UCSD-AML1 (cell line): ENCODE measurements around the gene ZNF451.

Source experiments
- DNase-seq: peaks from one replicate; lab custom pipeline; 2025; ENCODE audit not compliant: unreplicated experiment; lab: John Stamatoyannopoulos, UW

The ZNF451 gene

DNA sequence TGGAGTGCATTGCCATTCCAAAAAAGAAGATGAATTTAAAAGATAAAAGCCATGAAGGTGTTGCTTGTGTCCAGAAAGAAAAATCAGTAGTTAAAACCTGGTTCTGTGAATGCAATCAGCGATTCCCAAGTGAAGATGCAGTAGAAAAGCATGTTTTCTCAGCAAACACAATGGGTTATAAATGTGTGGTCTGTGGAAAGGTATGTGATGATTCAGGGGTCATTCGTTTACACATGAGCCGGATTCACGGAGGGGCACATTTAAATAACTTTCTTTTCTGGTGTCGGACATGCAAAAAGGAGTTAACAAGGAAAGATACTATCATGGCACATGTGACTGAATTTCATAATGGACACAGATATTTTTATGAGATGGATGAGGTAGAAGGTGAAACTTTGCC, 57.4 kb downstream of the ZNF451 start:
- no peak for DNase-seq

GRCh38 chr6:57147955-57148858, 58.2 kb downstream of the ZNF451 start:
- no peak for DNase-seq

DNA sequence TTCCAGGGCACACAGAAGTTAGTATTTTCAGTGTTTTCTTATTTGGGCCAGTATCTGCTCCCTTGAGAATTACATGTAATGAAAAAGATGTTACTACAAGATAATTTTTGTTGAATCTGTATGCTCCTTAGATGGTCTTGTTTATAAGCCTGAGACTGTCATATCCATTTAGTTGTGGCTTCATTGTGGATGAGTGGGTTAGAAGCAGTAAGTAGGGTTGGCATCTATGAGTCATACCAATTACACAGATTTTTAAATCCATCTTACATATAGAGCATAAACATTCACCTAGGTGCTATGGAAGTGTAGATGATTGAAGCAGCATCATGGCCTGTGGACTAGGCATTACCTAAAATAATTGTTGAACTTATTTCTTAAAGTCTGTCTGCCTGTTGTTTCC, 68.7 kb downstream of the ZNF451 start:
- no peak for DNase-seq

- DNase-seq, result no peak
Observed at GRCh38 chr6:57159127-57159526, 69.1 kb downstream of the ZNF451 start.

DNA sequence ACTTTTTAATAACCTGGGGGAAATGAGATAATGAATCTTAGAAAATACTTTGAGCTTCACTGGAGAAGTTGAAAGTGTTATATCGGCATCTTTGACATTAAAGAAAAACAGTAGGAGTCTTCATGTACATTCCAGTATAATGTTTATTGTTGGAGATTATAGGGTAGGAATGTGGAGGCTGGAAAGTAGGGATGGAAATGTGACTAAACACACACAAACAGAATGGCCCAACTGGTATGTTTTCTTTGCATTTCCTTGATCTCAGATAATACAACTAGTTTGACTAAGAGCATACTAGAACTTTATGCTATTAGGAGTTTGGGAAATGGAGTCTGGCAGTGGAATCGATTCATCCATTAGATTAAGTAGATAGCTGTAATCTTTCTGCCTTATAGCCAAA, 72.0 kb downstream of the ZNF451 start:
- DNase-seq, result no peak

DNA sequence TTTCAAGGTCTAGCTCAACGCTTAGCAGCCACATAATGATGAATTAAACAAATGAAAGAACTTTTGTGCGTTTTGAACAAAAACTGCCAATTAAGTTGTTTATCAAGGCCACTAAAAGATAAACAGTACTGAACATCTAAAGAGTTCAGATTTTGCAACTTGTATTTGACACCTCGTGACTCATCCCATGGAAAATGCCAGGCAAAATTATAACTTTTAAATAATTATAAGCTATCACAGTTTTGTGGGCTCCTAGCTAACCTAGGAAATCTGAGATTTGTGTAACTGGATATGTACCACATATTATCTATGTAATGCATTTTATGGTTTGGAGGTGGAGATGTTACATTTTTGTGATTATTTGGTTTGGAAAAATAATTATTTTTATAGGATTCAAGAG, 72.5 kb downstream of the ZNF451 start:
- DNase-seq, result no peak

- DNase-seq, result no peak
Observed at GRCh38 chr6:57163956-57164355, 74.0 kb downstream of the ZNF451 start.

- DNase-seq, result no peak
Observed at GRCh38 chr6:57165080-57165479, 75.1 kb downstream of the ZNF451 start.

DNA sequence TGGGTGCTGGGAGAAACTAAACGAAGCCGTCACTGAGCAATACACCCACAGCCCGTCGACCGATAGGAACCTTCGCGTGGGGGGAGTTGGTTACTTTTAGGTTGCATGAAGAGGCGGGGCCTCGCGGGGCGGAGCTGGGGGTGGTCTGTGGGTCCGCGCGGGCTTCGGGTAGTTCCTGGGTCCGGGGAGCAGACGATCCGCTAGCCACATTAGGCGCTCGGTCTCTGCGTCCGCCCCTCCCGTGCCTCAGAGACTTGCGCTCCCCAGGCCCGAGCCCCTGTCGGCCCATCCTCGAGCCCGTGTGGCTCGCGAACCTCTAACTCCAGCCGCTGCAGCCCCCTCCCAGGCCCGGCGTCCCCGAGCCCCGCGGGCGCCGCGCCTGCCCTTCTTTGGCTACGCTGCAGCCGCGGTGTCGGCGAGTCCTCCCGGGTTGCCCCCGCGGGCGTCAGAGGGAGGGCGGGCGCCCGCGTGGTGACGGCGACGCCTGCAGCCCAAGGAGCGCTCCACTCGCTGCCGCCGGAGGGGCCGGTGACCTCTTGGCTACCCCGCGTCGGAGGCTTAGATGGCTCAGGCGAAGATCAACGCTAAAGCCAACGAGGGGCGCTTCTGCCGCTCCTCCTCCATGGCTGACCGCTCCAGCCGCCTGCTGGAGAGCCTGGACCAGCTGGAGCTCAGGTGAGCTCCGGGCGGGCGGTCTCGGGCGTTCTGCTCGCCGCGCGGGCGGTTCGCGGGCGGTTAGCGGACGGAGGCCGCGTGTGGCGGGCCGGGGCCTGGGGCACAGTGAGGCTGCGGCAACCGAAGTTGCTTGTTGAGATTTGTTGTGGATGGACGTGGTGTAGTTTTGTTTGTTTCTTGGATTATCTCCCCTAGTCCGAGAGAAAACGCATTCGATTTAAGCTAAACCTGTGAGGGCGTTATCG, 82.4 kb downstream of the ZNF451 start, which contains the start of gene BAG2:
Gene BAG2, plus strand, starts transcription at position 191 of the 920 bp plus-strand sequence. Its CDS starts 372 bp downstream, at position 563.
- peak; percentile 92 for DNase-seq

GRCh38 chr6:57173056-57173885, 83.3 kb downstream of the ZNF451 start:
- DNase-seq, result peak; percentile 27

DNA sequence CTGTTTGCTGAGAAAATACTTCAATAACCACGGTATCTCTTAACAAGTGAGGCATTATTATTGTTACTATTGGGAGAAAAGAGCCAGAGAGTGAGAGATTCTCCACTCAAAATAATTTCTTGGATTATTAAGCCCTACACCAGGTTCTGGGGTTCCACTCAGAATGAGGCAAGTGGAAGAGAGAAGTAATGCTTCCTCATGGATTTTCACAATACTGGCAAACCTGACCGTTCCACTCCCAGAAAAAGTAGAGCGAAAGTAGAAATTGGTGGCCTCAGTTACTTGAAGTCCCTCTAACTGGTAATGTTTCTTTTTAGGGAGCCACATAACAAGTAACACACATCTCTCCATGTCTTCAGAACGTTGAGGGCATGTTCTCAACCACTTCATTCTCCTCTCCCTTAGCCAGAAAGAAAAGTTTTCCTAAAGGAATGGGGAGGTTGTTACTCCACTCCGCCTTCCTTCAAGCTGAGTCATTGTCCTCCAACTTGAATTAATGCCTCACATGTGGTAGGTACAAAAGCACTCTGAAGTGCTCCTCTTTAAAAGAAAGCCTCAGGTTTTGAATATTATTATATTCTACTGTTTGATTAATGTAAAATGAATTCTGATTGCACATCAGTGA, 84.0 kb downstream of the ZNF451 start:
- DNase-seq, result no peak

DNA sequence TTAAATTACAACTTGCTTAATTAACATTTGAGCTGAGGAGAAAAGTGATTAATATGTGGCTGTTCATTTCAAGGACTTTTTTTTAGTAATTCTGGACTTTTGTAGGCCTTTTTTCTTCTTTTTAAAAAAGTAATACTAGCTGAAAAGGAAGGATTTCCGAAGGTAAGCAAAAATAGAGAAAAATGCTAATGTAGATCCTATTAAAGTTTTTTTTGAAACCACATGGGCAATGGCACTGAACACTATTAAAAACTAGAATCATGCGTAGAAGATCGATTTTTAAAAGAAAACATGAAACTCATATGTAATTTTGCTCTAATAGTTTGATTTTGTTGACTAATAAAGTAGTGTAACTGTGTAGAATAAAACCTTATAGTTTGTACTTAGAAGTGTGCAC, 84.5 kb downstream of the ZNF451 start:
- DNase-seq, result no peak

DNA sequence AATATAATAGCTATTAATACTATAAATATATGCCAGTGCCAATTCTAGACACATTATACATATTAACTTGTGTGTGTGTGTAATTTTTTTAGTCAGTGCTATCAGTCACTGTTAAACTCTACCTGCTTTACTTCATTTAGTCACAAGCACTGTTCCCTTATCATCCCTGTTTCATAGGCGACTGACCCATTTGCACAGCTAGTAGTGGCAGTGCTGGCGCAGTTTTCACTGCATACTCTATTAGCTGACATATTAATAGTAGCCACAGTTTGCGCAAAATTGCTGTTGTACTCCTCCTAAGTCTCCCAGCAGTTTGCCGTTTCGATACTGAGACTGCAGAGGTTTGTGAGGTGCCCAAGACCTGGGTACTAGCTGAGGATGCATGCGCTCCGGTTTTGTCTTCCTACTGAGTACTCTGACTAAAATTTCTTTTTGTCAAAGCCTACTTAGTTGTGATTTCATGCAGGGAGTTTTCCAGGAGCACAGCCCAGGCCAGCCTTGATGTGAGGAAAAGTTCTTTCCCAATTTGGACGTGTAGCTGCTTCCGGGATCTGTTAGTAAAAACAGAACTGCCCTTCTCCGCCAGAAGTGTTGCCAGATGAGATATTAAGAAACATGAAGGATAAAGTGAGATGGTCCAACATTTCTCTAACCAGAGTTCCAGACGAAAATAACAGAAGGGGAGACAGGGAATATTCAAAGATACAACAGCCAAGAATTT, 87.7 kb downstream of the ZNF451 start:
- DNase-seq, result no peak

- no peak for DNase-seq
Observed at GRCh38 chr6:57180596-57180995, 90.6 kb downstream of the ZNF451 start.

DNA sequence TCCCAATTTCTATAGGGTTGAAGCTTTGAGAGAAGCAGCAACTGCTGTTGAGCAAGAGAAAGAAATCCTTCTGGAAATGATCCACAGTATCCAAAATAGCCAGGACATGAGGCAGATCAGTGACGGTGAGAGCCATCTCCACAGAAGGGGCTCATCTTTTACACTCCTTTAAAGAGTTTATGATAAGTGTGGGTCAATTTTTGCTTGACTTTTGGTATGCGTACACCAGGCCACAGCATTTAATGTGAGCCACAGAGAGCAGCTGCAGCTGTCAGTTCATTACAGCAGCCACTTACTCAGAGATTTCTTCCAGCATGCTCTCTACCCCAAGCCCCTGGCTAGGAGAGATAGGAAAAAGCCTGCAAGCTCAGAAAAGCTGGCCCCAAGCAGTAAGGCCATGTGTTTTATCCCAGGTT, 92.0 kb downstream of the ZNF451 start:
- no peak for DNase-seq

DNA sequence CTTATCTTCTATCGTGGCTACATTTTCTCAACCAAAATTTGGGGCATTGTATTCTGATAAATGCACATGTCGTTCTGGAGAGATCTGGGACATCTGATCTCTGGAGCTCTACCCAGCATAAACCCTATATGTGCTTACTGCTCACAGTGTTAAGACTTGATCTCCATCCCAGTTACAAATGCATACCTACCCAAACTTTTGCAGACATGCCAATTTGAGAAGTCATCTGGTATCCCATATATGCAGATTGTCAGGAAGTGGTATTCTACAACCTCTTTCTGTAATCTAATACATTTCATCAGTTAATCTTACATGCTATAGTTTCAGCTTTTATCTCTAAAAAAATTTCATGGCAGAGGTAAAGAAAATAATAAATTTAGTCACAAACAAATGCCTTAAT, 93.3 kb downstream of the ZNF451 start:
- DNase-seq, result no peak

- DNase-seq, result no peak
Observed at GRCh38 chr6:57190140-57190539, 100.2 kb downstream of the ZNF451 start.

GRCh38 chr6:57193177-57193576, 103.2 kb downstream of the ZNF451 start:
- DNase-seq, result no peak

- no peak for DNase-seq
Observed at GRCh38 chr6:57195457-57195856, 105.5 kb downstream of the ZNF451 start.
